Dermis microvascular lymphatic vessel endothelial cell (primary cell): ENCODE measurements around the gene ITLN1. TPM values are rescaled to one million over a fixed set of nuclear protein-coding genes. Genes with fewer than 3 reads are reported as not detected.
"Not testable (repeated sequence)": the region's sequence is repeated elsewhere in the genome, so short reads cannot be mapped to it uniquely, and the experiment has no call there.

ENCODE experiments used
- DNase-seq, 2 donors: peaks; one replicate each; pipeline versions ENCODE4 v3.0.0 to v3.0.0-alpha.2; 2010; ENCODE audit warnings: low read depth in 2 of 2
- total RNA-seq: library from RNA; depleted of rRNA; stranded (reverse); fragments of >200 nt; gene quantifications from 2 replicates; pipeline ENCODE4 v1.2.1, GENCODE V29; 2014

Gene ITLN1
- not detected in 2 replicates for total RNA-seq

DNA sequence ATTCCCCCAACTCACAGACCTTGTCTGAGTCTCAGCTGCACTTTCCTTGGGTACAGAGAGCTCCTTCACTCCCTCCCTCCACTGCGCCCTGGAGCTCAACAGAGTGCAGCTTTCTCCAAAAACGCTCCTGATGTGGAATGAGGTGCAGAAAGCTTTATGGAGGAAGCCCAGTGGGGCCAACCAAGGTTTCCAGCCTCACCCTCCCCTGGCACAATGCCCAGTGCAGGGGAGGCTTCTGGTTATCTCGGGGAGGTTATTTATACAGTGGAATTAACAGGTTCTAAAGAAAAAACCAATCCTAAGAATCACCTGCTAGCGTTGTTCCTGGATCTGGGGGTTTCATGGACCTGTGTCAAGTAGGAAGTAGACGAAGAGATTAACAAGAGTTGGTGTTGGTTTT is at the start of gene ITLN1:
TSS of gene ITLN1 (minus strand) at position 139 of the 400 bp plus-strand sequence. CDS start 303 bp downstream, outside the sequence.
- DNase-seq = no peak

DNA sequence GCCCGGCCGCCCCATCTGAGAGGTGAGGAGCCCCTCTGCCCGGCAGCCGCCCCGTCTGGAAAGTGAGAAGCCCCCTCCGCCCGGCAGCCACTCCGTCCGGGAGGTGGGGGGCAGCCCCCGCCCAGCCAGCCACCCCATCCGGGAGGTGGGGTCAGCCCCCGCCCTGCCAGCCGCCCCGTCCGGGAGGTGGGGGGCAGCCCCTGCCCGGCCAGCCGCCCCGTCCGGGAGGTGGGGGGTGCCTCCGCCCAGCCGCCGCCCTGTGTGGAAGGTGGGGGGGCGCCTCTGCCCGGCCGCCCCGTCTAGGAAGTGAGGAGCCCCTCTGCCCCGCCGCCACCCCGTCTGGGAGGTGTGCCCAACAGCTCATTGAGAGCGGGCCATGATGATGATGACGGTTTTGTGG is 48.3 kb upstream of the ITLN1 start:
- not testable (repeated sequence) for DNase-seq

DNA sequence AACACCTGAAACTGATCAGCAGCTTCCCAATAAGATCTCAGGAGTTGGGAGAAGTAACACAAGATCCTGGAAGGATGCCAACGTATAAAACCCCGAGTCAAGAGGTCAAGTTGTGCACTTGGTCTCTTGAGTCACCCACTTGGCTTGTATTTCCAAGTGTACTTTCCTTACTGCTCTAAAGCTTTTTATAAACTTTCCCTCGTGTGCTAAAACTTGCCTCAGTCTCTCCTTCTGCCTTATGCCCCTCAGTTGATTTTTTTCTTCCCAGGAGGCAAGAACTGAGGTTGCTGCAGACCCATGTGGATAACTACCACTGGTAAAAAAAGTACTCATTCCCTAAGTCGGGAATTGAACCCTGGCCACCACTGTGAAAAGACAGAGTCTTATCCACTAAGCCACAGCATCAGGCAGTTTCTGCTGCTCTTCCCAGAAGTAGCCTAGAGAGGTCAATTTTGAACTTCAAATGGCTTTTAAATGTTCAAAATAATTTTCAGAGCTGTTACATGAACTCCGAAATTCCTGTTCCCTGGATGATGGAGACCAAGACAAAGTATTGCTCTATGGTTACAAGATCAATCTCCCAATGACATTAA is 40.8 kb upstream of the ITLN1 start:
- no peak for DNase-seq

DNA sequence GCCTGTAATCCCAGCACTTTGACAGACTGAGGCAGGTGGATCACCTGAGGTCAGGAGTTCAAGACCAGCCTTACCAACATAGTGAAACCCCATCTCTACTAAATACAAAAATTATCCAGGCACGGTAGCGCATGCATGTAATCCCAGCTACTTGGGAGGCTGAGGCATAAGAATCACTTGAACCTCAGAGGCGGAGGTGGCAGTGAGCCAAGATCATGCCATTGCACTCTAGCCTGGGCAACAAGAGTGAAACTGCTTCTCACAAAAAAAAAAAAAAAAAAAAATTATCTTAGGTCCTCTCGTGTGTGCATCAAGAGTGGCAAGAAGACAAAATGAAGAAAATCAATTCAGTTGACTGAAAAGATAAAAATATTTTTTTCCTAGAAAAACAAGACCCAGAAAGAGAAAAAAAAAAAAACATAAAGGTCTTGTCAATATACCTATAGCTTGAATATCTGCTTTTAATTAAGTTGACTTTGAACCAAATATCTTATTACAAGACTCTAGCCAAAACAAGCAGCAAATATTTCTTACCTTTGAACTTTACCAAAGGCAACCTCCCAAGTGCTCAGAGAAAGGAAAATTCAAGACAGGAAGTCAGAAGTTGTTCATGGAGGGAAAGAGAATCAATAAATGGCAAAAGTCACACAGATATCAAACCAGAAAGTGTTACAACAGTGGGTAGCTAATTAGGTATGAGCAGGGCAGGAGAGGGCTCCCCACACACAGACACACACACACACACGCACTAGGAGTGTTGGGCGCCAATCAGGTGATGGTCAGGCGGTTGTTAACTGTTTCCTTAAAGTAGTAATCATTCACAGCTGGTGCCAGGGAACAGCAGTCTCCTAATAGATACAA is 40.0 kb upstream of the ITLN1 start:
- no peak for DNase-seq

DNA sequence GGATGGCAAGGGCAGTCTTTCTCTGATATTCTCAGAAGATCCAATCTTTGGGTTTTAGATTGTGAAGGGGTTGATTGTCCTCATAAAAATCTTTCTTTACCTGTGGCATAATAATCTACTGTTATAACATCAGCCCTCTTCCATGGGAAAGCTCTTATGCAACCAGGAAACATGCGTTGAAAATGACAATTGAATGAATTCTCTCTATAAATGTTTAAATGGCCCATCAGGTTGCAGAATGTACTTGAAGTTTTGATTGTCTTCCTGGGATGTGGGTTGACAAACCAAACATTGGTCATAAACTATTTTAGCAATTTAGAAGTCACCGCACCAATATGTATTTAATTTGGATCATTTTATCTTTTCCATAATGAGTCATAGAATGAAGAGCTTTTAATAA is 31.7 kb upstream of the ITLN1 start:
- DNase-seq = no peak

DNA sequence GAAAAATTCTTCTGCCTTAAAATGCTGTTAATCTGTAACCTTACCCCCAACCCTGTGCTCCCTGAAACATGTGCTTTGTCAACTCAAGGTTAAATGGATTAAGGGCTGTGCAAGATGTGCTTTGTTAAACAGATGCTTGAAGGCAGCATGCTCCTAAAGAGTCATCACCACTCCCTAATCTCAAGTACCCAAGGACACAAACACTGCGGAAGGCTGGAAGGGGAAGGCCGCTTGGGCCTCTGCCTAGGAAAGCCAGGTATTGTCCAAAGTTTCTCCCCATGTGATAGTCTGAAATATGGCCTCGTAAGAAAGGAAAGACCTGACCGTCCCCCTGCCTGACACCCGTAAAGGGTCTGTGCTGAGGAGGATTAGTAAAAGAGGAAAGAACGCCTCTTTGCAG is 28.2 kb upstream of the ITLN1 start:
- DNase-seq = not testable (repeated sequence)

DNA sequence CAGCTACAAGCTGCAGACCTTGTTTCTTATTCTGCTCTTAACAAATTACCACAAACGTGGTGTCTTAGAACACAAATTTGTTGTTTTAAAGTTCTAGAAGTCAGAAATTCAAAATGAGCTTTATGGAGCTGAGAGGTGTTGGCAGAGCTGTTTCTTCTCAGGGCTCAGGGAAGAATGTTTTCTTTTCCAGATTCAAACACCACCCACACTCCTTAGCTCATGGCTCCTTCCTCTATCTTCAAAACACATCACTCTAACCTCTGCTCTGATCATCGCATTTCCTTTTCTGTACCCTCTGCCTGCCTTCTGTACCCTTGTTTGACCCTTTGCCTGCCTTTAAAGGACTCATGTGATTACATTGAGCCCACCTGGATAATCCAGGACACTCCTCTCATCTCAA is 26.9 kb upstream of the ITLN1 start:
- no peak for DNase-seq

DNA sequence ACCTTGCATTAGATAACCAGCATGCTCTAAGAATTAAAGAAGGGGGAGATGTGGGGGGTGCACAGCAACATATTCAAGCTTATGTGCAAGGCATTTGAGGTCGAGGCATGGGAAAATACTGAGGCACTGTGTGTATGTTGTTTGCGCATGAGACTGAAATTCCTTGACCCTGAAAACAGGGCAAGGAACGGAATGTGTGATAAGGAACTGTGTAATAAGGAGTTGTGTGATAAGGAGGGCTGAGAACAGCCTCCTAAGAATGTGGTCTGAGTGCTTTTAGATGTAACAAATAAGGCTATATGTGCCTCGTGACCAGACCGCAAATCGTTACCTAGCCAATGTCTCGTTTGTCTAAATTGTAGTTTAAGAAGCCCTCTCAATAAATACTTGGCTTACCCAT is 26.5 kb upstream of the ITLN1 start:
- DNase-seq = no peak

DNA sequence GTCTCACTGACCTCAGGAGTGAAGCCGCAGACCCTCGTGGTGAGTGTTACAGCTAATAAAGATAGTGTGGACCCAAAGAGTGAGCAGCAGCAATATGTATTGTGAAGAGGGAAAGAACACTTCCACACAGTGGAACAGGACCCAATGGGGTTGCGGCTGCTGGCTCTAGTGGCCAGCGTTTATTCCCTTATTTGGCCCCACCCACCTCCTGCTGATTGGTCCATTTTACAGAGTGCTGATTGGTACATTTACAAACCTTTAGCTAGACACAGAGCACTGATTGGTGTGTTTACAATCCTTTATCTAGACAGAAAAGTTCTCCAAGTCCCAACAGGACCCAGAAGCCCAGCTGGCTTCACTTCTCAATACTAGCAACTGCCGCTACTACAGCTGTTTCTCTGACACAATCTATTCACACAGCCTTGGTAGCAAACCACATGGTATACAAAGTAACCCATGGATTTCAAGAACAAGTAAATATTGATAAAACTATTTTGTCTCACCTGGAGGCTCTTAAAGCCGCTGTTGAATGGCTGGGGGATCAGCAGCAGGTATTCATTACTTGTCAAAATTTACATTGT is 25.3 kb upstream of the ITLN1 start:
- no peak for DNase-seq

DNA sequence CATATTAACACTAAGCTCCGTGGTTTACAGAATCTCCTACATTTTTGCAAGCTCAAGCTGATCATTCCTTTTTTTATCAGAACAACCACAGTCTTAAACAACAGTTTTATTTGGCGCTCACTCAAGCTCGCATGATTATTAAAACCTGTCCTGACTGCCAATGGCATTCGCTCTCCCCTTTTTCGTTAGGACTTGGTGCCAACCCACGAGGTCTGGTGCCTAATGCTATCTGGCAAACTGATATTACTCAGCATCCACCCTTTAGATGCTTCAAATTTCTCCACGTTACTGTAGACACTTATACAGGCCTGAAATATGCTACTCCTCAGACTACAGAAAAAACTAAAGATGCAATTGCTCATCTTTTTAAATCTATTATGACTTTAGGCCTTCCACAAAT is 23.0 kb upstream of the ITLN1 start:
- DNase-seq = no peak

DNA sequence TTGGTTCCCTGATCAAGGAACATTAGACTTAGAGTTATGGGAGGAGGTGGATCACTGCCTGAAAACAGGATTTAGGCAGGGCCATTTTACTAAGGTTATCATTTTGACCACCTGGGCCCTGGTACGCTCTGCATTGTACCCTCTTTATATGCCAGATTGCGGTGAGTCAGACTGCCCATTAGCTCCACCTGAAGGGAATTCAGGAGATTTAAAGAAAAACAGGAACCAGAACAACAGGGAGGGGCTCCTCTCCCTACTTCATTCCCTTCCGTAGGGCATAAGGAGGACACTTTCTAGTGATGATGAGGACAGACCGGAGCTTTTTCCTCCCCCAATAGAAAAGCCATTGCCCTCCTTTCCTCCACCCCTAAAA is 20.6 kb upstream of the ITLN1 start:
- DNase-seq = no peak

DNA sequence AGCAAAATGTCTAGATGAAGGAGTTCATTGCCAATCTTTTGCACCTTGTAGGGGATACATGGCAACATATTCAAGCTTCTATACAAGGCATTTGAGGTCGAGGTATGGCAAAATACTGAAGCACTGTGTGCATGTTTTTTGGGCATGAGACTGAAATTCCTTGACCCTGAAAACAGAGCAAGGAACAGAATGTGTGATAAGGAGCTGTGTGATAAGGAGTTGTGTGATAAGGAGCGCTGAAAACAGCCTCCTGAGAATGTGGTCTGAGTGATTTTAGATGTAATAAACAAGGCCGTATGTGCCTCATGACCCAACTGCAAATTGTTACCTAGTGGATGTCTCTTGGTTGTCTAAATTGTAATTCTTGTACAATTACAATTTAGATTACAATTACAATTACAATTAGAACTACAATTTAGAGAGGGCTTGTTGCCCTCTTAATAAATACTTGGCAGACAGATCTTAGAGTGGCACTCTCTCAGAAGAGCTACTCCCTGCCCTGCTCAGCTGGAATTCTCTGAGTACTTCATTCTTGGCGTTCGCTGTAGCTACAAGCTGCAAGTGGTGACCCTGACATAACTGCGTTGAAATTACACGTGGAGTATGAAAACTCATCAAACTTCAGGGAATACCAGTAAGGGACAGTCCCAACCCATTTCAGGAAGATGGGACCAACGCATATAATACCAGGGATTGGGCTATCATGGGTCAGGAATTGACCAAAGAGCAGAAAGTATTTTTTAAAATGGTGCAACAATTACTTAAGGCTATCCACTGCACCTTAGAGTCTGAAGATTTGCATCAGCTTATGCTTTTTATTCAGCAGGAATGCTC is 20.0 kb upstream of the ITLN1 start:
- no peak for DNase-seq

DNA sequence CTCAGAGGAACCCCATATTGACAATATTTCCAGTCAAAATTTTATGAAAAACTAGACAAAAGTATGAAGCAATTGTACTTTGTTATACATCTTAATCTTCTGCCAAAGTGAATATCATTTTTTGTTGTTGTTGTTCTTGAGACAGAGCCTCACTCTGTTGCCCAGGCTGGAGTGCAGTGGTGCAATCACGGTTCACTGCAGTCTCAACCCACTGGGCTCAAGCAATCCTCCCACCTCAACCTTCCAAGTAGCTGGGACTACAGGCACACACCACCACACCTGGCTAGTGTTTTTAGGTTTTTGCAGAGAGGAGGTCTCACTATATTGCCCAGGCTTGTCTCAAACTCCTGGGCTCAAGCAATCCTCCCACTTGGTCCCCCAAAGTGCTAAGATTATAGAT is 17.3 kb upstream of the ITLN1 start:
- not testable (repeated sequence) for DNase-seq

DNA sequence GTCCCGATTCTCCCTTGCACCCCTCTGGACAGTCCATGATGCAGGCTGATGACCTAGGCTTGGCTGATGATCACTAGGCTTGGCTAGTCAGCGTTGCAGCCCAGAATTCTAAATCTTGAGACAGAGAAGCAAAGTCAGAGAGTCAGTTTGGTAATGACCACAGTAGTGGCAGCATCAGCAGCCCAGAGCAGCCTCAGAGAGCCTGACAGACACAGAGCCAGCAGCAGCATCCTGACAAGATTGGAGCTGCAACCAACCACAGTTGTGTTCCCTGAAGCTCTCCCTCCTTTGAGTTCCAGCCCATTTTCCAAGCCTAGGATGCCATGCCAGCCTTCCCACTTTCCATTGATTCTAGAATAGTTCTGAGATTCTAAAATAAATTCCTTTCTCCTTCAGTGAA is 16.8 kb upstream of the ITLN1 start:
- DNase-seq = no peak

DNA sequence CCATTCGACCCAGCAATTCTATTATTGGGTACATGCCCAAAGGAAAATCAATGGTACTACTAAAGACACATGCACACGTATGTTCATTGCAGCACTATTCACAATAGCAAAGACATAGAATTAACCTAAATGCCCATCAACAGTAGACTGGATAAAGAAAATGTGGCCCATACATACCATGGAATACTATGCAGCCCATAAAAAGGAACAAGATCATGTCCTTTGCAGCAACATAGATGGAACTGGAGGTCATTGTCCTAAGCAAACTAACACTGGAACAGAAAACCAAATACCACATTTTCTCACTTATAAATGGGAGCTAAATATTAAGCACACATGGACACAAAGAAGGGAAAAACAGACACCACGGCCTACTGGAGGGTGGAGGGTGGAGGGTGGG is 15.7 kb upstream of the ITLN1 start:
- DNase-seq = not testable (repeated sequence)

DNA sequence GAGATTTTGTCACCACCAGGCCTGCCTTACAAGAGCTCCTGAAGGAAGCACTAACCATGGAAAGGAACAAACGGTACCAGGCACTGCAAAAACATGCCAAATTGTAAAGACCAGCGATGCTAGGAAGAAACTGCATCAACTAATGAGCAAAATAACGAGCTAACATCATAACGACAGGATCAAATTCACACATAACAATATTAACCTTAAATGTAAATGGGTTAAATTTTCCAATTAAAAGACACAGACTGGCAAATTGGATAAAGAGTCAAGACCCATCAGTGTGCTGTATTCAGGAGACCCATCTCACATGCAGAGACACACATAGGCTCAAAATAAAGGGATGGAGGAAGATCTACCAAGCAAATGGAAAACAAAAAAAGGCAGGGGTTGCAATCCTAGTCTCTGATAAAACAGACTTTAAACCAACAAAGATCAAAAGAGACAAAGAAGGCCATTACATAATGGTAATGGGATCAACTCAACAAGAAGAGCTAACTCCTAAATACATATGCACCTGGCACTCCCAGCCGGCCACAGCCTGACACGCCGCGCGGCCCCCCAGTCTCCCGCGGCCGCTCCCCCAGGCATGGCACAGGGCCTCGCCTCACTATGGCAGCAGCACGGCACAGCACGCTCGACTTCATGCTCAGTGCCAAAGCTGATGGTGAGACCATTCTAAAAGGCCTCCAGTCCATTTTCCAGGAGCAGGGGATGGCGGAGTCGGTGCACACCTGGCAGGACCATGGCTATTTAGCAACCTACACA is 9.6 kb upstream of the ITLN1 start:
- DNase-seq = not testable (repeated sequence)

DNA sequence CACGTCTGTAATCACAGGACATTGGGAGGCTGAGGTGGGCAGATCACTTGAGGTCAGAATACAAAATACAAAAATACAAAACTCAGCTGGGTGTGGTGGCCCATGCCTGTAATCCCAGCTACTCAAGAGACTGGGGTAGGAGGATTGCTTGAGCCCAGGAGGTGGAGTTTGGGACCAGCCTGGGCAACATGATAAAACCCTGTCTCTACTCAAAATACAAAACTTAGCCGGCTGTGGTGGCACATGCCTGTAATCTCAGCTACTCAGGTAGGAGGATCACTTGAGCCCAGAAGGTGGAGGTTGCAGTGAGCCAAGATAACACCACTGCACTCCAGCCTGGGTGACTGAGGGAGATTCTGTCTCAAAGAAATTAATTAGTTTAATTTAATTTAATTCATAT is 6.5 kb upstream of the ITLN1 start:
- DNase-seq = no peak

DNA sequence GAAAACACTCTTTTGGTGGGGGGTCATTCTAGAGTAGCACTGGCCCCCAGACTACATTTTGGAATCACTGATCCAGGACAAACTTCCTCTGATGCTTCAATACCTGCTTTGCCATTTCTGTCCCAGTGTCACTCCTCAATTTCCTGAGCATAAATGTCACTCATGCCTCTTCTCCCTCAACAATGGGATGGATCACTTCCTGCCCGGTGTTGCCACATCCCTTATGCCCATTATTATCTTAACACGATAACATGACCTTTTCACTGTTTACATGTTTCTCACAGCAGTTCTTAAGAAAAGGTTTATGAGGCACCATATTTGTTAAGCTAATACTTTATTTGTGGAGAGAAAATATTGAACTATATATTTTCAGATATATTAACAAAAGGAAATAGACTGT is 3.9 kb upstream of the ITLN1 start:
- DNase-seq = peak; percentile 17 to 18

DNA sequence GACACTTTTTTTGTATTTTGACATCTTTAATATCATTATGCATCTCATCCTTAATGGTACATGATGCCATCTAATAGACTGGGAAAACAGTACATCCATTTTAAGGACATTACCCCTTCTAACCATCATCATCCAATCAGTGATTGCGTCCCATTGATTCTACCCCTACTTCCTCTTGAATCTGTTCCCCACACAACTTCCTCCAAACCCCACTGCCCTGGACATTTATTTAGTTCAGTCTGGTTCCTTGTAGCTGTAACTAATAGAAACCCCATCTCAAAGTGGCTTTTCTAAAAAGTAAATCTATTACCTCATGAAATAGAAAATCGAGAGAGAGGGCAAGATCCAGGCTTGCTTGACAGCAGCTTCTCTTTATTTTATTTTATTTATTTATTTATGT is 2.1 kb upstream of the ITLN1 start:
- no peak for DNase-seq

DNA sequence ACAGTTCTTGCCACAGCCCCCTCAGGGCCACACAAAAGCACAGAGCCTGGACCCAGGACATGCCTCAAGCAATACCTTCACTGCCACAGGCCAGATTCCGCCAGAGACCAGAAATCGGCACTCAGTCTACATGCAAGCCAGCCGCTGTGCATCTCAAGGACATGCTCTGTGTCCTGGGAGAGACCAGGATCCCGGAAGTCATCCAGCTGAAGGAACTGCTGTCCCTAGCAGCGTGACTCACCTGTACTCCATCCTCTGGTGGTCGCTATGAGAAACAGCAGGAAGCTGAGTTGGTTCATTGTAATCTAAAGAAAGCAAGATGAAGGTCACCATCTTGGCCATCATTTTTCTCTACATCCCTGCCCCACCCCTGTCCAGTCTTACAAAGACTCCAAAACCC is 401 bp downstream of the ITLN1 start:
- no peak for DNase-seq
